Mesenchymal stem cell (in vitro differentiated cells and primary cell): ENCODE measurements around the gene PURA.

ENCODE experiments used
- DNase-seq: peaks from one replicate; pipeline ENCODE4 v3.0.0-alpha.2; 2013
- H2AFZ ChIP-seq: one replicate; pipeline ENCODE4 v1.6.1; 2013; ENCODE audit warnings: low read depth, mild to moderate bottlenecking, control low read depth, inconsistent platforms, low read length, moderate library complexity
- H2AK5ac ChIP-seq: 2 replicates; pipeline ENCODE4 v1.6.1; 2013; ENCODE audit warnings: low read length, moderate library complexity, mild to moderate bottlenecking, inconsistent platforms; ENCODE audit not compliant: severe bottlenecking
- H2BK120ac ChIP-seq: one replicate; pipeline ENCODE4 v1.6.1; 2013; ENCODE audit warnings: low read depth, mild to moderate bottlenecking, inconsistent platforms, low read length, moderate library complexity
- H2BK12ac ChIP-seq, 2 experiments: one replicate each; pipeline ENCODE4 v1.6.1; 2013; ENCODE audit warnings: inconsistent platforms in 2 of 2, low read length in 2 of 2, mild to moderate bottlenecking in 2 of 2, moderate library complexity in 2 of 2, control low read depth in 1 of 2
- H2BK15ac ChIP-seq: one replicate; pipeline ENCODE4 v1.6.1; 2013; ENCODE audit warnings: mild to moderate bottlenecking, low read depth, inconsistent platforms; ENCODE audit not compliant: poor library complexity, severe bottlenecking
- H2BK5ac ChIP-seq: 2 replicates; pipeline ENCODE4 v1.6.1; 2013; ENCODE audit warnings: low read depth, mild to moderate bottlenecking, low read length, control low read depth, inconsistent platforms; ENCODE audit not compliant: poor library complexity, severe bottlenecking
- H3K14ac ChIP-seq, 2 experiments: one replicate each; pipeline ENCODE4 v1.6.1; 2013; ENCODE audit warnings: inconsistent platforms in 2 of 2, low read length in 2 of 2, control low read depth in 1 of 2, mild to moderate bottlenecking in 1 of 2, moderate library complexity in 1 of 2
- H3K18ac ChIP-seq, 2 experiments: one replicate each; pipeline ENCODE4 v1.6.1; 2013; ENCODE audit warnings: inconsistent platforms in 2 of 2, low read length in 2 of 2, control low read depth in 1 of 2, low read depth in 1 of 2, mild to moderate bottlenecking in 1 of 2
- H3K23ac ChIP-seq, 2 experiments: one replicate each; pipeline ENCODE4 v1.6.1; 2013; ENCODE audit warnings: inconsistent platforms in 2 of 2, low read length in 2 of 2, mild to moderate bottlenecking in 2 of 2, moderate library complexity in 2 of 2, control low read depth in 1 of 2
- H3K27ac ChIP-seq: 2 replicates; pipeline ENCODE4 v1.5.1; 2013; ENCODE audit warnings: mild to moderate bottlenecking, moderate library complexity, low read length, control low read depth, inconsistent platforms; ENCODE audit not compliant: poor library complexity, severe bottlenecking
- H3K27me3 ChIP-seq, 2 experiments: 2 replicates each; pipeline versions ENCODE4 v1.6.1 to v1.7.0; 2013; ENCODE audit warnings: low read length in 2 of 2, mild to moderate bottlenecking in 2 of 2, moderate library complexity in 2 of 2, control low read depth in 1 of 2, inconsistent platforms in 1 of 2; ENCODE audit not compliant: control insufficient read depth in 1 of 2, insufficient read depth in 1 of 2
- H3K36me3 ChIP-seq, 2 experiments: 2 replicates each; pipeline versions ENCODE4 v1.6.1 to v1.7.0; 2013; ENCODE audit warnings: low read length in 2 of 2, control low read depth in 1 of 2, inconsistent platforms in 1 of 2, low read depth in 1 of 2, mild to moderate bottlenecking in 1 of 2; ENCODE audit not compliant: insufficient read depth in 2 of 2, control insufficient read depth in 1 of 2
- H3K4ac ChIP-seq, 2 experiments: one replicate each; pipeline ENCODE4 v1.6.1; 2013; ENCODE audit warnings: inconsistent platforms in 2 of 2, low read length in 2 of 2, mild to moderate bottlenecking in 2 of 2, moderate library complexity in 2 of 2, control low read depth in 1 of 2, low read depth in 1 of 2
- H3K4me1 ChIP-seq: 2 replicates; pipeline ENCODE4 v1.6.1; 2013; ENCODE audit warnings: low read depth, low read length, control low read depth; ENCODE audit not compliant: control insufficient read depth, insufficient read depth
- H3K4me2 ChIP-seq: 2 replicates; pipeline ENCODE4 v1.6.1; 2013; ENCODE audit warnings: low read length, mild to moderate bottlenecking, inconsistent platforms; ENCODE audit not compliant: poor library complexity, severe bottlenecking
- H3K4me3 ChIP-seq, 2 experiments: 2 replicates each; pipeline versions ENCODE4 v1.5.1 to v1.7.0; 2013; ENCODE audit warnings: low read length in 2 of 2, mild to moderate bottlenecking in 2 of 2, control low read depth in 1 of 2, low read depth in 1 of 2; ENCODE audit not compliant: insufficient read depth in 1 of 2
- H3K79me1 ChIP-seq: replicated peaks from 2 replicates; pipeline ENCODE4 v1.6.1; 2013; ENCODE audit warnings: mild to moderate bottlenecking, control low read depth, low read length, inconsistent platforms; ENCODE audit not compliant: poor library complexity, severe bottlenecking
- H3K9ac ChIP-seq: 2 replicates; pipeline ENCODE4 v1.7.0; 2013; ENCODE audit warnings: mild to moderate bottlenecking, low read length, moderate library complexity
- H3K9me3 ChIP-seq: 2 replicates; pipeline ENCODE4 v1.7.0; 2013; ENCODE audit warnings: mild to moderate bottlenecking, low read length; ENCODE audit not compliant: control insufficient read depth
- H4K8ac ChIP-seq: one replicate; pipeline ENCODE4 v1.6.1; 2013; ENCODE audit warnings: inconsistent platforms, mild to moderate bottlenecking, low read length, moderate library complexity
- H4K91ac ChIP-seq: one replicate; pipeline ENCODE4 v1.6.1; 2013; ENCODE audit warnings: mild to moderate bottlenecking, low read length, inconsistent platforms
- WGBS: methylation state at CpG from one replicate; pipeline ENCODE4 v1.1.7; 2013; ENCODE audit warnings: mixed read lengths; 5-methylcytosine and 5-hydroxymethylcytosine counted together

PURA gene

DNA sequence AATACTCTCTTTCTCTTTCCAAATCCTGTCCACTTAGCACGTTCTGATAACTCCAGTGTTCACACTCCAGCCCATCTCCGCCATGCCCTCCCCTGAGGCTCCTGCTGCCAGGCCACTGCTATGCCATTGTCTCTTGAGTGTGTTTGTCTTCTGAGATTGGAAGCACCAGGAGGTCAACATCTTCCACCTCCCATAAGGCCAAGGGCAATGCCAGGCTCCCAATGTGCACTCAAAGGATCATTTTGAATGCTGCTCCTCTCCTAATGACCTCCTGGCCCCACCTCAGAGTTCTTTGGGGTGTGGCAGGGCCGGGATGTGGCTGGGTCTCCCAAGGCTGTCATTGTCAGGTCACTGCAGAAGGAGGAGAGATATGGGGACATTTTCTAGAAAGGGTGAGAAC lies 31.3 kb downstream of the PURA start:
- Histone ChIP-seq H2AK5ac (no peak overlapping the region), H3K18ac (no peak overlapping the region), H3K9me3 (no peaks in the 10 kb centered on the region), H3K9ac (no peak overlapping the region), H3K4me2 (peak overlapping the region; percentile 97), H3K27ac (no peak overlapping the region), H2AFZ (no peak overlapping the region), H4K8ac (no peak overlapping the region), H4K91ac (no peak overlapping the region), H3K23ac (no peak overlapping the region), H2BK120ac (no peak overlapping the region), H3K79me1 (peaks cover 26% of the 10 kb centered on the region), H3K27me3 (peaks cover 0 to 54% of the 10 kb centered on the region in 2 experiments), H3K14ac (no peak overlapping the region), H2BK5ac (no peak overlapping the region), H3K4ac (no peak overlapping the region), H2BK12ac (no peak overlapping the region), H3K36me3 (no peaks in the 10 kb centered on the region), H3K4me1 (peaks cover 12% of the 10 kb centered on the region), H2BK15ac (no peak overlapping the region), H3K4me3 (no peak overlapping the region)
- no peak for DNase-seq
- WGBS = 58% methylated on average over 3 of the region's 3 CpGs

DNA sequence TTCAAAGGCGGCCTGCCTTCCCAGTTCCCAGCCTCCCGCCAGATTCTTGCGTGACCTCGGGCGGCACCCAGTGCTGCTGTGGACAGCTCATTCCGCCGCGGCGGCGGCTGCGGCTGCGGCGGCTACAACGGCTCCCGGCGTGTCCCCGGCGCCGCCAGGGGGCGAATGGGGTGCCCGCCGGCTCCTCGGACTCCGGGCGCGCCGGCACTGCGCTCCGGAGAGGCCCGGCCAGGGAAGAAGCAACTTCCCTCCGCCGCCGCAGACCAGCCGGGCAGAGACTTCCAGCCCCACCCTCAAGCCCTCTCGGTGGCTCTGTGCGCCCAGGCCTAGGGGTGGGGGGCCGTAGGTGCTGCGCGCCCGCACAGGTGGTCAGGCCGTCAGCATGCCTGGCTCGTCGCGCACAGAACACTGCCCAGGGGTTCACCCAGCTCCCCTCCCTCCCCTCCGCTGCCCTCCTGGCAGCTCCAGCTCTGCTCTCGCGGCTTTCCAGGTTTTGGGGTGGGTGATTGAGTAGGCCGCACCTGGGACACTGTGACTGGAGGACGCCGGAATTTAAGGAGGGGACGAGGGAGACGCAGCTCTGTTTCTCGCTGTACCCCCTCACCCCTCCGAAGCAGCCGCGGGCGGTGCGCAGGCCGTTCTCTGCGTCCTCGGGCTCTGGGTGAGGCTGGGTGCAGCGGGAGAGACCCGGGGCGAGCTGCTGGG lies 32.1 kb downstream of the PURA start:
- Histone ChIP-seq H3K27ac (no peak overlapping the region), H3K9me3 (no peaks in the 10 kb centered on the region), H3K18ac (no peak overlapping the region), H3K27me3 (peaks cover 0 to 54% of the 10 kb centered on the region in 2 experiments), H3K4me1 (peaks cover 12% of the 10 kb centered on the region), H3K36me3 (no peaks in the 10 kb centered on the region), H3K14ac (no peak overlapping the region), H2BK15ac (no peak overlapping the region), H4K8ac (no peak overlapping the region), H2AFZ (no peak overlapping the region), H3K9ac (peak overlapping the region; percentile 49), H2AK5ac (no peak overlapping the region), H3K4me2 (peak overlapping the region; percentile 97), H3K4me3 (peak overlapping the region; percentile 50 to 65), H3K4ac (no peak overlapping the region), H3K23ac (no peak overlapping the region), H2BK5ac (no peak overlapping the region), H4K91ac (no peak overlapping the region), H3K79me1 (peaks cover 22% of the 10 kb centered on the region), H2BK12ac (no peak overlapping the region), H2BK120ac (no peak overlapping the region)
- DNase-seq = peak; percentile 74
- 1% methylated on average over 45 of the region's 64 CpGs for WGBS

DNA sequence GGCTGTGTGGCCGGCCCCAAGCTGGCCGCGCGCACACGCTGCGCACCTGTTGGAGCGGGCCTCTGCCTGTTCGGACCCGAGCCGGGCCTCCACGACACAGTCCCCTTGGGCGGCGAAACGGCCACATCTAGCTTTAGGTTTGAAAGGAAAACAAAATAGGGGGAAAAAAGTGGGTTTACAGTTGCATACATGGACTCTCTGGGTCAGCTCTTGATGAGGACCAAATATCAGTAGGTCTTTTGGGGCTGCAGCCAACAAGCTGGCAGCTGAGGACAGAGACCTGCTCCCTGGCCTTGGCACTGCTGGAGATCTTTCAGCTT lies 32.6 kb downstream of the PURA start:
- Histone ChIP-seq H3K9ac (no peak overlapping the region), H2BK5ac (no peak overlapping the region), H2AK5ac (no peak overlapping the region), H2BK15ac (no peak overlapping the region), H3K27ac (no peak overlapping the region), H2AFZ (no peak overlapping the region), H3K14ac (no peak overlapping the region), H2BK120ac (no peak overlapping the region), H3K4me3 (no peak overlapping the region), H3K4me1 (peaks cover 12% of the 10 kb centered on the region), H3K36me3 (no peaks in the 10 kb centered on the region), H3K9me3 (no peaks in the 10 kb centered on the region), H3K4ac (no peak overlapping the region), H3K79me1 (peaks cover 21% of the 10 kb centered on the region), H3K18ac (no peak overlapping the region), H3K27me3 (peaks cover 0 to 55% of the 10 kb centered on the region in 2 experiments), H3K4me2 (peak overlapping the region; percentile 97), H2BK12ac (no peak overlapping the region), H4K91ac (no peak overlapping the region), H4K8ac (no peak overlapping the region), H3K23ac (no peak overlapping the region)
- WGBS = 30% methylated on average over 14 of the region's 14 CpGs
- no peak for DNase-seq

DNA sequence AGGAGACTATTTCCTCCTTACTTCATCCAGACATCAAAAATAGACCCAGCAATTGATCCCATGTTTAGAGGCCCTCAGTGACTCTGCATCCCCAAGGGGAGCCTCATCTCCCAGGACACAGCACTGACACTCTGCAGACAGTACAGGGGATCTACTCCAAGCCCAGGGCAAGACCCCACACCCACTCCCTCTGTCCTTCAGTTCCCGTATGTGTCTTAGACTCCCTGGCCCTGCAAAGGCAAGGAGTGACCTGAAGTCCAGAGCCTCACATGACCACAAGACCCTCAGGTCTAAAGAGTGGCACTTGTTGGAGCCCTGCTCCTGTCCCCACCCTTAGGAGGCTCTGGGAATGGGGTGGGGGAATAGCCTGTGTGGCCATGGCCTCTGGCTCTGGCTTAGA lies 33.6 kb downstream of the PURA start:
- no peak overlapping the region for H2BK5ac ChIP-seq
- H4K91ac ChIP-seq = no peak overlapping the region
- no peaks in the 10 kb centered on the region for H3K9me3 ChIP-seq
- peaks cover 18% of the 10 kb centered on the region for H3K79me1 ChIP-seq
- no peak overlapping the region for H4K8ac ChIP-seq
- 89% methylated on average over 1 of the region's 1 CpG for WGBS
- H3K23ac ChIP-seq = no peak overlapping the region
- H3K18ac ChIP-seq = no peak overlapping the region
- peaks cover 12% of the 10 kb centered on the region for H3K4me1 ChIP-seq
- H2BK15ac ChIP-seq = no peak overlapping the region
- H3K4me3 ChIP-seq = no peak overlapping the region
- H3K36me3 ChIP-seq = no peaks in the 10 kb centered on the region
- no peak overlapping the region for H3K4me2 ChIP-seq
- H3K4ac ChIP-seq = no peak overlapping the region
- DNase-seq = no peak
- no peak overlapping the region for H2BK12ac ChIP-seq
- peaks cover 0 to 62% of the 10 kb centered on the region in 2 experiments for H3K27me3 ChIP-seq
- no peak overlapping the region for H2AK5ac ChIP-seq
- H2AFZ ChIP-seq = no peak overlapping the region
- no peak overlapping the region for H3K14ac ChIP-seq
- H2BK120ac ChIP-seq = no peak overlapping the region
- H3K27ac ChIP-seq = no peak overlapping the region
- no peak overlapping the region for H3K9ac ChIP-seq
